Karpas-422 (cell line): ENCODE results near the gene FXYD2. TPM values are rescaled to one million over a fixed set of nuclear protein-coding genes. Genes with fewer than 3 reads are reported as not detected.

ENCODE experiments used
- DNase-seq: peaks from one replicate; pipeline ENCODE4 v3.0.0-alpha.2; 2015
- H2AFZ ChIP-seq: fragments of 200-600 bp; sonication (generic); 2 replicates; pipeline ENCODE4 v1.6.1; 2014; ENCODE audit warnings: antibody characterized with exemption, low read length, mixed read lengths
- H3K27ac ChIP-seq: fragments of 200-600 bp; sonication (generic); 2 replicates; pipeline ENCODE4 v1.5.1; 2014; ENCODE audit warnings: mild to moderate bottlenecking, low read length, moderate library complexity
- H3K27me3 ChIP-seq: fragments of 200-600 bp; sonication (generic); 2 replicates; pipeline ENCODE4 v1.6.1; 2014; ENCODE audit warnings: low read length, mixed read lengths
- H3K36me3 ChIP-seq: fragments of 200-600 bp; sonication (generic); 2 replicates; pipeline ENCODE4 v1.6.1; 2014; ENCODE audit warnings: low read length, mixed read lengths; ENCODE audit not compliant: insufficient read depth
- H3K4me1 ChIP-seq: fragments of 200-600 bp; sonication (generic); 2 replicates; pipeline ENCODE4 v1.6.1; 2014; ENCODE audit warnings: mild to moderate bottlenecking, low read length, mixed read lengths
- H3K4me2 ChIP-seq: fragments of 200-600 bp; sonication (generic); 2 replicates; pipeline ENCODE4 v1.6.1; 2014; ENCODE audit warnings: low read length, low read depth, mild to moderate bottlenecking; ENCODE audit not compliant: poor library complexity, severe bottlenecking
- H3K4me3 ChIP-seq: fragments of 200-600 bp; sonication (generic); 2 replicates; pipeline ENCODE4 v1.5.1; 2014; ENCODE audit warnings: mild to moderate bottlenecking, antibody characterized with exemption, low read length, mixed read lengths
- H3K79me2 ChIP-seq: fragments of 200-600 bp; sonication (generic); 2 replicates; pipeline ENCODE4 v1.6.1; 2014; ENCODE audit warnings: mild to moderate bottlenecking, low read length, mixed read lengths
- H3K9ac ChIP-seq: fragments of 200-600 bp; sonication (generic); 2 replicates; pipeline ENCODE4 v1.6.0; 2014; ENCODE audit warnings: low read length
- H3K9me2 ChIP-seq: fragments of 200-600 bp; sonication (generic), shearing (Covaris generic); replicated peaks from 2 replicates; pipeline ENCODE4 v1.6.0; 2014; ENCODE audit warnings: mild to moderate bottlenecking, low read length, moderate library complexity; ENCODE audit not compliant: insufficient read depth
- H3K9me3 ChIP-seq: fragments of 300-700, 200-600 bp; sonication (generic); 2 replicates; pipeline ENCODE4 v1.6.1; 2014; ENCODE audit warnings: low read length, mixed read lengths
- H4K20me1 ChIP-seq: fragments of 200-600 bp; sonication (generic); 2 replicates; pipeline ENCODE4 v1.6.1; 2014; ENCODE audit warnings: mild to moderate bottlenecking, antibody characterized with exemption, low read length, low read depth; ENCODE audit not compliant: insufficient read depth
- total RNA-seq: library from RNA; depleted of rRNA; stranded (reverse); fragments of >200 nt; shearing (Covaris generic); gene quantifications from 2 replicates; pipeline ENCODE4 v1.2.3, GENCODE V29; 2014; ENCODE audit warnings: low replicate concordance

Gene FXYD2
- total RNA-seq, 1 experiment from 2014 or later, result 3.1 TPM

DNA sequence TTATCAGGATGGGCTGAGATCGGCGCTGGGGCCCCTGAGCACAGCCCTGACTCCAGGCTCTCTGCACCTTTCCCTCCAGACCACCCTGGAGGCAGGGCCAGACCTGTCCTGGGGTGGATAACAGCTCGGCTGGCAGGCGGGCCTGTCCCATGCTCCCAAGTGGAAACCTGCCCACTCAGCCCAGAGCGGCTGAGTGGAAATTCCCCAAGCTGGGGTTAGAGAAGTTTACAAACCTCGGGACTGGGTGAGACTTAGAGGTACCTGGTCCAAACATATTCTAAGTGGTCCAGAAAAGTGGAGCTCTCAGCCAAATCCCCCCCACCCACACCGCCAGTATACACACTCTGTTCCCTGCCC lies 4.8 kb upstream of the FXYD2 start:
- H2AFZ ChIP-seq, result no peak overlapping the region
- H3K4me3 ChIP-seq, result no peak overlapping the region
- no peaks in the 10 kb centered on the region for H4K20me1 ChIP-seq
- no peak overlapping the region for H3K9ac ChIP-seq
- no peaks in the 10 kb centered on the region for H3K79me2 ChIP-seq
- no peak overlapping the region for H3K4me2 ChIP-seq
- no peaks in the 10 kb centered on the region for H3K9me3 ChIP-seq
- no peaks in the 10 kb centered on the region for H3K9me2 ChIP-seq
- H3K36me3 ChIP-seq, result no peaks in the 10 kb centered on the region
- no peak for DNase-seq
- H3K27me3 ChIP-seq, result no peaks in the 10 kb centered on the region
- no peak overlapping the region for H3K27ac ChIP-seq
- peaks cover 21% of the 10 kb centered on the region for H3K4me1 ChIP-seq

DNA sequence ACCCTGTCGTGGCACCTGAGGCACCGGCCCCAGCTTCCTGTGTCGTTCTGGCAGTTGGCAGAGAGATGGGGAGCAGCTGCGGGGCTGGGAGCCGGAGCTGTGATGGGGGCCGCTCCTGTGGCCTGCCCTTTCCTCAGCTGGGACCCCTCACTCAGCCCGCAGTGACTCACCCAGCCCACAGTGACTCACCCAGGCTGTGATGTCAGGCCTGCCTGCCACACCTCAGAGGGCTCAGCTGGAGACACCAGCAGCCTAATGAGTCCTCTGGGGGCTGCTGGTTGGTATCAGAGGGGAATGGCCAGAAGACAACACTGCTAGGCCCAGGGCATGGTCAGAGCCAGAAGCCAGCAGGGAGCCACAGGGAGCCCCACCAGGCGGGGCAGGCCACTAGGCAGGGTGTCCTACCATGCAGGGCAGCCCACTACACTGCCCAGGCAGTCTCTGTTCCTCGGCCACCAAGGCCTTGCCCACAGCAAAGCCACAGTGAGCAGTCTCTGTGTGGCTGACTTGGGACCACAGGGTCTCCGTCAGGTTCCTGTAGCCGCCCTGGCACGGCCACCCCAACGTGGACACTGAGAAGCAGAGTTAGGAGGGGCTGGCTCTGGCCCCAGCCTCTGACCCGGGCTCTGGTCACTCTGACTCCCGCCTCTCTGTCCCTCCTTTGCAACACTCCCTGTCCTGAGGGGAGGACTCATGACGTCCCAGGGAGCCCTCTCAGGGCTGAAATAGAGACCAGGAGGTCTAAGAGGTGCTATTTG lies 4.2 kb upstream of the FXYD2 start:
- no peak overlapping the region for H3K4me3 ChIP-seq
- no peaks in the 10 kb centered on the region for H4K20me1 ChIP-seq
- no peaks in the 10 kb centered on the region for H3K27me3 ChIP-seq
- peaks cover 15% of the 10 kb centered on the region for H3K4me1 ChIP-seq
- H3K27ac ChIP-seq, result no peak overlapping the region
- H3K9ac ChIP-seq, result no peak overlapping the region
- H3K36me3 ChIP-seq, result no peaks in the 10 kb centered on the region
- H3K4me2 ChIP-seq, result no peak overlapping the region
- H3K79me2 ChIP-seq, result no peaks in the 10 kb centered on the region
- no peak overlapping the region for H2AFZ ChIP-seq
- peak; percentile 60 for DNase-seq
- no peaks in the 10 kb centered on the region for H3K9me2 ChIP-seq
- no peaks in the 10 kb centered on the region for H3K9me3 ChIP-seq

- H3K9ac ChIP-seq, result no peak overlapping the region
- H4K20me1 ChIP-seq, result no peaks in the 10 kb centered on the region
- H3K27ac ChIP-seq, result no peak overlapping the region
- H3K79me2 ChIP-seq, result no peaks in the 10 kb centered on the region
- no peak for DNase-seq
- peaks cover 11% of the 10 kb centered on the region for H3K4me1 ChIP-seq
- H3K27me3 ChIP-seq, result no peaks in the 10 kb centered on the region
- H3K9me3 ChIP-seq, result no peaks in the 10 kb centered on the region
- H3K9me2 ChIP-seq, result no peaks in the 10 kb centered on the region
- H3K4me3 ChIP-seq, result no peak overlapping the region
- no peak overlapping the region for H2AFZ ChIP-seq
- H3K36me3 ChIP-seq, result no peaks in the 10 kb centered on the region
- H3K4me2 ChIP-seq, result no peak overlapping the region
These were observed 3.3 kb upstream of the FXYD2 start for GRCh38 chr11:117827521-117828511.

GRCh38 chr11:117826832-117827231 lies 2.3 kb upstream of the FXYD2 start:
- no peaks in the 10 kb centered on the region for H3K27me3 ChIP-seq
- no peak overlapping the region for H3K9ac ChIP-seq
- no peaks in the 10 kb centered on the region for H3K9me2 ChIP-seq
- no peak overlapping the region for H3K4me2 ChIP-seq
- no peak overlapping the region for H3K27ac ChIP-seq
- no peak overlapping the region for H3K4me3 ChIP-seq
- H2AFZ ChIP-seq, result no peak overlapping the region
- no peak for DNase-seq
- peaks cover 11% of the 10 kb centered on the region for H3K4me1 ChIP-seq
- no peaks in the 10 kb centered on the region for H3K9me3 ChIP-seq
- no peaks in the 10 kb centered on the region for H4K20me1 ChIP-seq
- no peaks in the 10 kb centered on the region for H3K79me2 ChIP-seq
- H3K36me3 ChIP-seq, result no peaks in the 10 kb centered on the region

DNA sequence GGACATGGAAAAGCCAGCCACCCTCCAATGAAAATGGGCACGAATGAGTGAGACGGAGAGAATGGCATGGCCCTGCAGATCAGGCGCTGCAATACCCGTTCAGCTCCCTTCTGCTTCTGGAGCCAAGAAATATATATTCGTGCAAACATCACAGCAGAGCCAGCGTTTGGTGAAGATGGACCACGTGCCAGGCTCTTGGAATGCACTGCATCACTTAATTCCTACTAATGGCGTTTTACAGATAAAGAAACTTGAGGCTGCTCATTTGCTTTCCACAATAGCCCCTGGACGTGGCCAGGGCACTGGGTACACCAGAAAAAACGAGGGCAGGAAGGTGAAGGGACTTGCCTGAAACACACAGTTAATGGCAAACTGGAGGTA lies 1.6 kb upstream of the FXYD2 start:
- no peak overlapping the region for H2AFZ ChIP-seq
- H3K36me3 ChIP-seq, result no peaks in the 10 kb centered on the region
- no peaks in the 10 kb centered on the region for H4K20me1 ChIP-seq
- H3K4me3 ChIP-seq, result no peak overlapping the region
- no peaks in the 10 kb centered on the region for H3K9me2 ChIP-seq
- DNase-seq, result no peak
- no peaks in the 10 kb centered on the region for H3K27me3 ChIP-seq
- no peak overlapping the region for H3K27ac ChIP-seq
- H3K4me1 ChIP-seq, result peaks cover 11% of the 10 kb centered on the region
- no peak overlapping the region for H3K4me2 ChIP-seq
- no peaks in the 10 kb centered on the region for H3K9me3 ChIP-seq
- no peaks in the 10 kb centered on the region for H3K79me2 ChIP-seq
- H3K9ac ChIP-seq, result no peak overlapping the region

- Histone ChIP-seq H3K9me3 (no peaks in the 10 kb centered on the region), H2AFZ (no peak overlapping the region), H4K20me1 (no peaks in the 10 kb centered on the region), H3K36me3 (no peaks in the 10 kb centered on the region), H3K4me2 (no peak overlapping the region), H3K9ac (no peak overlapping the region), H3K4me1 (peaks cover 11% of the 10 kb centered on the region), H3K4me3 (no peak overlapping the region), H3K79me2 (no peaks in the 10 kb centered on the region), H3K9me2 (no peaks in the 10 kb centered on the region), H3K27me3 (no peaks in the 10 kb centered on the region), H3K27ac (no peak overlapping the region)
- no peak for DNase-seq
These were observed 1.1 kb upstream of the FXYD2 start for GRCh38 chr11:117825538-117826189.

GRCh38 chr11:117823946-117824420 lies 561 bp downstream of the FXYD2 start:
- Histone ChIP-seq H3K27me3 (no peaks in the 10 kb centered on the region), H2AFZ (no peak overlapping the region), H3K27ac (no peak overlapping the region), H3K79me2 (no peaks in the 10 kb centered on the region), H3K9ac (no peak overlapping the region), H4K20me1 (no peaks in the 10 kb centered on the region), H3K4me3 (no peak overlapping the region), H3K4me1 (peaks cover 10% of the 10 kb centered on the region), H3K4me2 (no peak overlapping the region), H3K9me3 (no peaks in the 10 kb centered on the region), H3K9me2 (no peaks in the 10 kb centered on the region), H3K36me3 (no peaks in the 10 kb centered on the region)
- no peak for DNase-seq
